Neural progenitor cell (in vitro differentiated cells): ENCODE measurements around the gene SATB2. TPM values are rescaled to one million over a fixed set of nuclear protein-coding genes. Genes with fewer than 3 reads are reported as not detected.

ENCODE experiments used
- DNase-seq: peaks from one replicate; pipeline ENCODE4 v3.0.0-alpha.2; 2016; ENCODE audit warnings: low spot score
- H2AFZ ChIP-seq: fragments of 200-600 bp; sonication (generic); replicated peaks from 2 replicates; pipeline ENCODE4 v1.6.1; 2016; ENCODE audit warnings: antibody characterized with exemption
- H3F3A ChIP-seq: fragments of 200-600 bp; sonication (generic); 2 replicates; pipeline ENCODE4 v1.6.1; 2016; ENCODE audit warnings: antibody characterized with exemption, low read depth
- H3K27ac ChIP-seq: fragments of 200-600 bp; sonication (generic); 2 replicates; pipeline ENCODE4 v1.5.1; 2016; ENCODE audit warnings: mild to moderate bottlenecking
- H3K27me3 ChIP-seq: fragments of 200-600 bp; sonication (generic); 2 replicates; pipeline ENCODE4 v1.6.1; 2016; ENCODE audit warnings: mild to moderate bottlenecking, moderate library complexity
- H3K36me3 ChIP-seq: fragments of 200-600 bp; sonication (generic); 2 replicates; pipeline ENCODE4 v1.5.1; 2016
- H3K4me1 ChIP-seq: fragments of 200-600 bp; sonication (generic); 2 replicates; pipeline ENCODE4 v1.6.1; 2016; ENCODE audit warnings: mixed run types
- H3K4me2 ChIP-seq: fragments of 200-600 bp; sonication (generic); 2 replicates; pipeline ENCODE4 v1.6.1; 2016
- H3K4me3 ChIP-seq: fragments of 200-600 bp; sonication (generic); 2 replicates; pipeline ENCODE4 v1.5.1; 2016
- H3K79me2 ChIP-seq: fragments of 200-600 bp; sonication (generic); 2 replicates; pipeline ENCODE4 v1.6.1; 2016; ENCODE audit warnings: low read depth
- H3K9ac ChIP-seq: fragments of 200-600 bp; sonication (generic); 2 replicates; pipeline ENCODE4 v1.6.1; 2016
- H3K9me3 ChIP-seq: fragments of 200-600 bp; sonication (generic); 2 replicates; pipeline ENCODE4 v1.5.1; 2016; ENCODE audit warnings: low read depth
- H4K20me1 ChIP-seq: fragments of 200-600 bp; sonication (generic); 2 replicates; pipeline ENCODE4 v1.6.1; 2016; ENCODE audit warnings: low read depth
- H3K27ac Mint-ChIP-seq: 3 replicates; pipeline ENCODE4 v1.8.0; 2021; ENCODE audit warnings: mixed read lengths
- H3K27me3 Mint-ChIP-seq: 2 replicates; pipeline ENCODE4 v1.8.0; 2022; ENCODE audit warnings: low read depth, mild to moderate bottlenecking, inconsistent platforms, moderate library complexity, mixed read lengths; ENCODE audit not compliant: insufficient read depth
- H3K36me3 Mint-ChIP-seq: 3 replicates; pipeline ENCODE4 v1.8.0; 2021; ENCODE audit warnings: mixed read lengths
- H3K4me1 Mint-ChIP-seq: 3 replicates; pipeline ENCODE4 v1.8.0; 2021; ENCODE audit warnings: mixed read lengths
- H3K4me3 Mint-ChIP-seq: 3 replicates; pipeline ENCODE4 v1.8.0; 2021; ENCODE audit warnings: mild to moderate bottlenecking, moderate library complexity, mixed read lengths
- H3K9me3 Mint-ChIP-seq: 3 replicates; pipeline ENCODE4 v1.8.0; 2020; ENCODE audit warnings: mixed read lengths
- EZH2 ChIP-seq: fragments of 200-600 bp; sonication (generic); IDR thresholded peaks from 2 replicates; pipeline ENCODE4 v1.6.1; 2017; ENCODE audit warnings: antibody characterized with exemption, mild to moderate bottlenecking, moderate library complexity
- EZH2phosphoT487 ChIP-seq: fragments of 200-600 bp; sonication (generic); IDR thresholded peaks from 2 replicates; pipeline ENCODE4 v1.6.1; 2017; ENCODE audit warnings: antibody characterized with exemption
- total RNA-seq: library from RNA; depleted of rRNA; stranded (reverse); fragments of >200 nt; gene quantifications from 2 replicates; pipeline ENCODE4 v1.2.3, GENCODE V29; 2015; ENCODE audit warnings: low replicate concordance
- TF ChIP-seq, protein P1 (sequence below): fragments of 200-600 bp; sonication (generic); IDR thresholded peaks from 2 replicates; pipeline ENCODE4 v1.5.1; 2017; ENCODE audit warnings: antibody characterized with exemption, mild to moderate bottlenecking

The SATB2 gene
- total RNA-seq, 1 donor from 2014 or later = 3.7 TPM

DNA sequence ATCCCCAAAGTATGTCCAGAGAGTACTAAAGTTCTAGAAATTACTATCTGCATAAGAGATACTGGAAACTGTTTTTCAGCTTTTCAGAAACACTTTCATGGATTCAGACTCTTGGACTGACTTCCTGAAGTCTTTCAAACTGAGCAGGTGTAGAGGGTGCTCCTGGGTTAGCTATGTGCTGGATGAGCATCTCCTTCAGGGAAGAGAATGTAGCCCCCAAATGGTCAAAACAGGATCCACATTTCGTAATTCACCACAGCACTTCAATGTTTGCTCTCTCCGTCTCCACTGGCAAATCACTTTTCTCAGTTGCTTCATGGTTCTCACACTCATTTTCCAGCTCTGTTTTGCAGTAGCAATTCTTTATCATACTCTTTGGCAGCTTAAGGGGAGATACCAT, 23.2 kb upstream of the SATB2 start:
- Mint-ChIP-seq H3K27me3 (no peaks in the 10 kb centered on the region), H3K4me1 (no peaks in the 10 kb centered on the region), H3K27ac (no peak overlapping the region), H3K9me3 (no peaks in the 10 kb centered on the region), H3K4me3 (no peak overlapping the region), H3K36me3 (no peaks in the 10 kb centered on the region)
- no peak overlapping the region for H2AFZ ChIP-seq
- TF ChIP-seq EZH2 (no peak), EZH2phosphoT487 (no peak)
- no peaks in the 10 kb centered on the region for H4K20me1 ChIP-seq
- no peak for DNase-seq
- no peaks in the 10 kb centered on the region for H3K27me3 ChIP-seq
- H3K36me3 ChIP-seq = no peaks in the 10 kb centered on the region
- H3K4me3 ChIP-seq = no peak overlapping the region
- no peak overlapping the region for H3K4me2 ChIP-seq
- H3K79me2 ChIP-seq = no peaks in the 10 kb centered on the region
- no peak overlapping the region for H3K9ac ChIP-seq
- no peaks in the 10 kb centered on the region for H3F3A ChIP-seq
- no peaks in the 10 kb centered on the region for H3K4me1 ChIP-seq
- H3K27ac ChIP-seq = no peak overlapping the region
- no peaks in the 10 kb centered on the region for H3K9me3 ChIP-seq

DNA sequence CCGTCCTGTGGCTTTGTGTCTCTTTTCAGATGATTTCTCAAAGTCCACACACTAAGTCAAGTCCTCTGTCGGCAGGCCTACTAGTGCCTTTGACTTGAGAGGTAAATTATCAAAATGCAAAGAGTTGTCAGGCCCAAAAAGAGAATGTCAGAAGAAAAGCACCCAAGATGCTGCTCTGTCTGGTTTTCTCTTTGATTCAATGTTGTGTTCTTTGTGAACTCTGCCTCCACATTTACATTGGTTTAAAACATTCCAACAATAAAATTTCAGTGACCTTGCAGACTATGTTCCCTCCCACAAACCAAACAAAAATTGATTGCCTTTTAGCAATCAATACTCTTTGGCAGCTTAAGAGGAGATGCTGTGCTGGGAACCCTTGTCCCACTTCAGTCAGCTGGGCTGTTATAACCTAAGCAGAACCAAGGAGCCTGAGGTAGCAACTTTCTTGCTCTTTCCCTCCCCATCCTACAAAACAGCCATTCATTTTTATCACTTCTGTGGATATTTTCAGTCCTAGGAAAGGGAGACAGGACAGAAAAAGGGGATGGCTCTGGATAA, 19.6 kb upstream of the SATB2 start:
- H3K36me3 ChIP-seq = no peaks in the 10 kb centered on the region
- DNase-seq = no peak
- H3K27ac Mint-ChIP-seq = no peak overlapping the region
- no peak overlapping the region for H3K9ac ChIP-seq
- H3K27ac ChIP-seq = no peak overlapping the region
- no peak overlapping the region for H2AFZ ChIP-seq
- H3K4me1 Mint-ChIP-seq = no peaks in the 10 kb centered on the region
- H3F3A ChIP-seq = no peaks in the 10 kb centered on the region
- peaks cover 8% of the 10 kb centered on the region for H3K27me3 Mint-ChIP-seq
- peaks cover 21% of the 10 kb centered on the region for H3K27me3 ChIP-seq
- H3K4me3 Mint-ChIP-seq = no peak overlapping the region
- H3K9me3 Mint-ChIP-seq = no peaks in the 10 kb centered on the region
- no peaks in the 10 kb centered on the region for H3K79me2 ChIP-seq
- H3K36me3 Mint-ChIP-seq = no peaks in the 10 kb centered on the region
- no peaks in the 10 kb centered on the region for H4K20me1 ChIP-seq
- H3K4me2 ChIP-seq = no peak overlapping the region
- TF ChIP-seq, protein P1, sequence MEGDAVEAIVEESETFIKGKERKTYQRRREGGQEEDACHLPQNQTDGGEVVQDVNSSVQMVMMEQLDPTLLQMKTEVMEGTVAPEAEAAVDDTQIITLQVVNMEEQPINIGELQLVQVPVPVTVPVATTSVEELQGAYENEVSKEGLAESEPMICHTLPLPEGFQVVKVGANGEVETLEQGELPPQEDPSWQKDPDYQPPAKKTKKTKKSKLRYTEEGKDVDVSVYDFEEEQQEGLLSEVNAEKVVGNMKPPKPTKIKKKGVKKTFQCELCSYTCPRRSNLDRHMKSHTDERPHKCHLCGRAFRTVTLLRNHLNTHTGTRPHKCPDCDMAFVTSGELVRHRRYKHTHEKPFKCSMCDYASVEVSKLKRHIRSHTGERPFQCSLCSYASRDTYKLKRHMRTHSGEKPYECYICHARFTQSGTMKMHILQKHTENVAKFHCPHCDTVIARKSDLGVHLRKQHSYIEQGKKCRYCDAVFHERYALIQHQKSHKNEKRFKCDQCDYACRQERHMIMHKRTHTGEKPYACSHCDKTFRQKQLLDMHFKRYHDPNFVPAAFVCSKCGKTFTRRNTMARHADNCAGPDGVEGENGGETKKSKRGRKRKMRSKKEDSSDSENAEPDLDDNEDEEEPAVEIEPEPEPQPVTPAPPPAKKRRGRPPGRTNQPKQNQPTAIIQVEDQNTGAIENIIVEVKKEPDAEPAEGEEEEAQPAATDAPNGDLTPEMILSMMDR = no peak
- TF ChIP-seq EZH2 (no peak), EZH2phosphoT487 (no peak)
- no peaks in the 10 kb centered on the region for H3K4me1 ChIP-seq
- H3K4me3 ChIP-seq = no peak overlapping the region
- no peaks in the 10 kb centered on the region for H3K9me3 ChIP-seq

DNA sequence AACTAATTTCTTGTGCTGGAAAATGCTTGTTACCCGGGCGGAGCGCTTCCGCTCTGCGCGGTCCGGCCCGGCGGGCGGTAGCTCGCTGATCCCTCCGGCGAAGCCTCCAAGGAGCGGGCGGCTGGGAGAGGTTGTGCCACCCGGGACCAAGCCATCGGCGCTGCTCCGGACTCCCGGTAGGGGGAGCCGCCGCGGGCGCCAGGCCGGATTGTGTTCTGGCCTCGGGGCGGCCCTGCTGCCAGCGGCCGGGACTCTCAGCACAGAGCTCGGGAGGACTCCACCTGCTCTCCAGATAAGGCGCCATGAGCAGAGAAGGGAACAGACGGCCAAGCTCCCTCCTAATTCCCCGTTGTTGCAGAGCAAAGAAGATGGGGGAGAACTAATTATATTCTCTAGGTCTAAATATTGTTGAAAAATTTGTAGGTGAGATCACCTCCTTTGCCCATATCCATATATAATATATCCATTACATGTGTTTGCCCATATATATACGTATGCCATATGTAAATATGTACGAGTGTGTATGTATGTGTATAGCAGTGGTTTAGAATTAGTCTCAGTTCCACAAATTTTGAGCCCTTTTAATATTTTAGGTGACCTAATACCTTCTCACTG, 13.8 kb upstream of the SATB2 start:
- DNase-seq = peak; percentile 93
- H3K4me2 ChIP-seq = peak overlapping the region; percentile 96
- no peaks in the 10 kb centered on the region for H3K36me3 ChIP-seq
- H3K4me1 ChIP-seq = peaks cover 14% of the 10 kb centered on the region
- H3K4me3 Mint-ChIP-seq = peak overlapping the region; percentile 79
- peaks cover 79% of the 10 kb centered on the region for H3K27me3 ChIP-seq
- H4K20me1 ChIP-seq = peaks cover 44% of the 10 kb centered on the region
- no peak overlapping the region for H3K27ac ChIP-seq
- H3K9me3 Mint-ChIP-seq = peaks cover 2% of the 10 kb centered on the region
- peaks cover 24% of the 10 kb centered on the region for H3K4me1 Mint-ChIP-seq
- TF ChIP-seq, protein P1 = peak; percentile 89
- no peak for TF ChIP-seq EZH2
- H3K9me3 ChIP-seq = no peaks in the 10 kb centered on the region
- peaks cover 62% of the 10 kb centered on the region for H3K27me3 Mint-ChIP-seq
- H3K4me3 ChIP-seq = peak overlapping the region; percentile 60
- H2AFZ ChIP-seq = peak overlapping the region; percentile 1
- no peak overlapping the region for H3K9ac ChIP-seq
- H3K79me2 ChIP-seq = no peaks in the 10 kb centered on the region
- H3F3A ChIP-seq = peaks cover 16% of the 10 kb centered on the region
- H3K27ac Mint-ChIP-seq = no peak overlapping the region
- no peaks in the 10 kb centered on the region for H3K36me3 Mint-ChIP-seq
